Upper lobe of left lung (tissue), 6 donors: ENCODE measurements around the gene KCNK2. TPM values are rescaled to one million over a fixed set of nuclear protein-coding genes. Genes with fewer than 3 reads are reported as not detected.
A peak's percentile ranks its signal among the peaks of the same experiment; 100 is the strongest.

Source experiments
- ATAC-seq, 2 donors: fragments of 200-7000 bp; cut with Tn5 transposase; one replicate each; pipeline ENCODE4 v1.9.1; 2022; ENCODE audit warnings: mild to moderate bottlenecking in 2 of 2, moderate library complexity in 2 of 2; ENCODE audit not compliant: low FRiP score in 2 of 2
- DNase-seq, 2 donors: peaks; one replicate each; pipeline ENCODE4 v3.0.0-alpha.2; 2019 to 2020
- H3K27ac ChIP-seq, 4 donors: fragments of 200-600 bp; sonication (generic); one replicate each; pipeline ENCODE4 v1.5.1; 2016 to 2019
- H3K27me3 ChIP-seq, 4 donors: fragments of 200-600 bp; sonication (generic); one replicate each; pipeline ENCODE4 v1.5.1; 2017 to 2019
- H3K36me3 ChIP-seq, 4 donors: fragments of 200-600 bp; sonication (generic); one replicate each; pipeline ENCODE4 v1.5.1; 2016 to 2019
- H3K4me1 ChIP-seq, 4 donors: fragments of 200-600 bp; sonication (generic); one replicate each; pipeline ENCODE4 v1.5.1; 2018 to 2019
- H3K4me3 ChIP-seq, 4 donors: fragments of 200-600 bp; sonication (generic); one replicate each; pipeline ENCODE4 v1.5.1; 2017 to 2019; ENCODE audit warnings: mild to moderate bottlenecking in 2 of 4, moderate library complexity in 1 of 4
- H3K9me3 ChIP-seq, 4 donors: fragments of 200-600 bp; sonication (generic); one replicate each; pipeline ENCODE4 v1.5.1; 2018 to 2019
- EP300 ChIP-seq, 4 donors: sonication (generic); formaldehyde crosslinking; IDR thresholded peaks; one replicate each; pipeline ENCODE4 v1.5.1; 2017; ENCODE audit warnings: antibody characterized with exemption in 4 of 4, control low read depth in 2 of 4
- POLR2A ChIP-seq, 4 donors: fragments of 450-650 bp; IDR thresholded peaks; one replicate each; pipeline ENCODE4 v1.5.1; 2016 to 2017; ENCODE audit warnings: antibody characterized with exemption in 4 of 4, mild to moderate bottlenecking in 2 of 4
- POLR2AphosphoS5 ChIP-seq, 2 donors: sonication (generic); formaldehyde crosslinking; IDR thresholded peaks; one replicate each; pipeline ENCODE4 v1.5.1; 2017; ENCODE audit warnings: antibody characterized with exemption in 2 of 2
- WGBS, 2 donors: methylation state at CpG; one replicate each; pipeline ENCODE4 v1.1.5; 2017 to 2018; 5-methylcytosine and 5-hydroxymethylcytosine counted together
- total RNA-seq, 6 donors: library from RNA; depleted of rRNA in 4 of 6; stranded (reverse); fragments of >200 nt in 4 of 6; gene quantifications; one replicate each; pipeline versions ENCODE4 v1.1.0 to v1.2.1, GENCODE V29; 2016 to 2021
- TF ChIP-seq, protein P1 (sequence below), 6 experiments: fragments of 450-650 bp in 4 of 6; fragments of 200-600 bp in 2 of 6; sonication (generic) in 2 of 6; IDR thresholded peaks; one replicate each; pipeline ENCODE4 v1.5.1; 2016 to 2019; ENCODE audit warnings: antibody characterized with exemption in 6 of 6
- donor health status: DM: no; HTN: no; CAD: no; lungs with moderate emphysema.
- donor health status: DM: no; HTN: yes; CAD: no; lungs with severe emphysema.

The KCNK2 gene
- 1 to 10 TPM in 1 of 6 donors, under 1 TPM in 3, not detected in 2; 0.20 to 2.4 (median 0.33) TPM for total RNA-seq

DNA sequence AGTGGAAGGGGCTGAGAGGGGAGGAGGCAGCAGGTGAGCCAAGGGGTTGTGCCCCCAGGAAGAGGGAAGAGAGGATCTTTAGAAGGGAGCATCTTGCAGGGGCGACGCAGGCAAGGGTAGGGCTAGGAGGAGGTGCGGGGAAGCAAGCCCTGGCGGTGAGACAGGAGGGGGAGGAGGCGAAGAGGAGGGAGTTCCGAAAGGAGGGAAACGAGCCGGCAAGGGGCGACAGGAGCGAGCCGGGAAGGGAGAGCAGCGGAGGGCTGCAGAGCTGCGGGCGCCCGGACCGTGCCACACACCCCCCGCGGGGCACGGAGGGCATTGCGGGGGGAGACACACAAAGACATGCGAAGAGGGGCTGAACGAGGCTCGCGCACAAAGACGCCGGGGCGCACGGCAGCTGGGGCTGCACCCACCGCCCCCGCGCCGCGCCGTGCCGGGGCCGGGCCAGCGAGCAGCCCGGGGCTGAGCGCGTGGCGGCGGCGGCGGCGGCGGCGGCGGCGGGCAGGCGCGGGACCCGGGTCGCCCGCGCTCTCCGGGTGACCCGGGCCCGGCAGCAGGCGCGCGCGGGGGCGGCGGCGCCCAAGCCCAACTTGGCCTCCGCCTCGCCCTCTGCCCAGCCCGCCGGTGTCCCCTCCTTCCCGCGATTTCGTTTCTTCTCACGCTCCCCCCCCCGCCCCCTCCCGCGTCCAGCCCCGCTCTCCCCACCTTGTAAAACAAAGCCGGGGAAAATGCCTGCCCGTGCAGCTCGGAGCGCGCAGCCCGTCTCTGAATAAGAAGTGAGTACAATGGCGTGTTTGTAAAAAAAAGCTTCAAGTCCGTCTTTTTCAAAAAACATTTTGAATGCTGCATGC is at the start of gene KCNK2:
Gene KCNK2 (plus strand): TSS at position 206 of the 851 bp plus-strand sequence. CDS start 649 bp downstream, outside the sequence.
- Histone ChIP-seq H3K4me1 (peaks cover 0 to 21% (median 10%) of the 10 kb centered on the region in 4 donors), H3K27me3 (peaks cover 0 to 19% (median 9%) of the 10 kb centered on the region in 4 donors), H3K36me3 (no peaks in the 10 kb centered on the region), H3K27ac (no peak within 1 kb of the TSS), H3K4me3 (peak within 1 kb of the TSS in 3 of 4 donors; percentile 30 to 45 (median 32)), H3K9me3 (no peaks in the 10 kb centered on the region)
- peak; percentile 23 to 53 for ATAC-seq
- no peak for TF ChIP-seq EP300 (IDR thresholded peaks at IDR 0.05)
- TF ChIP-seq POLR2AphosphoS5 (IDR thresholded peaks at IDR 0.05): no peak
- TF ChIP-seq, protein P1, sequence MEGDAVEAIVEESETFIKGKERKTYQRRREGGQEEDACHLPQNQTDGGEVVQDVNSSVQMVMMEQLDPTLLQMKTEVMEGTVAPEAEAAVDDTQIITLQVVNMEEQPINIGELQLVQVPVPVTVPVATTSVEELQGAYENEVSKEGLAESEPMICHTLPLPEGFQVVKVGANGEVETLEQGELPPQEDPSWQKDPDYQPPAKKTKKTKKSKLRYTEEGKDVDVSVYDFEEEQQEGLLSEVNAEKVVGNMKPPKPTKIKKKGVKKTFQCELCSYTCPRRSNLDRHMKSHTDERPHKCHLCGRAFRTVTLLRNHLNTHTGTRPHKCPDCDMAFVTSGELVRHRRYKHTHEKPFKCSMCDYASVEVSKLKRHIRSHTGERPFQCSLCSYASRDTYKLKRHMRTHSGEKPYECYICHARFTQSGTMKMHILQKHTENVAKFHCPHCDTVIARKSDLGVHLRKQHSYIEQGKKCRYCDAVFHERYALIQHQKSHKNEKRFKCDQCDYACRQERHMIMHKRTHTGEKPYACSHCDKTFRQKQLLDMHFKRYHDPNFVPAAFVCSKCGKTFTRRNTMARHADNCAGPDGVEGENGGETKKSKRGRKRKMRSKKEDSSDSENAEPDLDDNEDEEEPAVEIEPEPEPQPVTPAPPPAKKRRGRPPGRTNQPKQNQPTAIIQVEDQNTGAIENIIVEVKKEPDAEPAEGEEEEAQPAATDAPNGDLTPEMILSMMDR (IDR thresholded peaks at IDR 0.05): no peak
- TF ChIP-seq POLR2A (IDR thresholded peaks at IDR 0.05): no peak
- peak in 1 of 2 donors; percentile 68 for DNase-seq
- 1% methylated on average over 33 to 68 of the region's 85 CpGs for WGBS, 2 donors

GRCh38 chr1:215032911-215033526 is 49.5 kb upstream of the KCNK2 start:
- no peak for ATAC-seq
- no peaks in the 10 kb centered on the region for H3K27me3 ChIP-seq
- no peaks in the 10 kb centered on the region for H3K4me1 ChIP-seq
- no peak for TF ChIP-seq POLR2AphosphoS5 (IDR thresholded peaks at IDR 0.05)
- TF ChIP-seq POLR2A (IDR thresholded peaks at IDR 0.05): no peak
- TF ChIP-seq, protein P1 (IDR thresholded peaks at IDR 0.05): no peak
- no peak for TF ChIP-seq EP300 (IDR thresholded peaks at IDR 0.05)
- H3K27ac ChIP-seq: no peak overlapping the region
- no peak for DNase-seq
- 81 to 84% methylated on average over 1 of the region's 1 CpG for WGBS, 2 donors
- no peak overlapping the region for H3K4me3 ChIP-seq
- no peaks in the 10 kb centered on the region for H3K36me3 ChIP-seq
- no peaks in the 10 kb centered on the region for H3K9me3 ChIP-seq

DNA sequence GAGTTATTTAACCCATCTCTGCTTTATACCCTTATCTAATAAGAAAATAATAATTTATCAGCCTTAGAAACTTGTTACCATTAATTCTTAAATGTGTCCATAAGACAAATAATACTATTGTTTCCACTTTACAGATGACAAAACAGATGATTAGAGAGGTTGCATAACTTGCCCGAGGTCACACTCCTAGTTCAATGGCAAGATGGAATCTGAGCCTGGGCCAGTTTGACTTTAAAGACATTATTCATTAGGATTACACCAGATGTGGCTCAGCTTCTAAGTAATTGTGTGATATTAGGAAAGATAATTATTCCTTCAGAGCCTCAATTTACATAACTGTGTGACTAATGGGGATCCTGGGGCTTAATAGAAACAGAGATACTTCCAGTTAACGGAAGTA is 42.3 kb upstream of the KCNK2 start:
- Histone ChIP-seq H3K9me3 (no peaks in the 10 kb centered on the region), H3K36me3 (no peaks in the 10 kb centered on the region), H3K27me3 (no peaks in the 10 kb centered on the region), H3K27ac (no peak overlapping the region), H3K4me1 (no peaks in the 10 kb centered on the region), H3K4me3 (no peak overlapping the region)
- ATAC-seq: no peak
- no peak for DNase-seq
- WGBS, 2 donors: 70 to 73% methylated on average over 2 of the region's 2 CpGs
- TF ChIP-seq, protein P1 (IDR thresholded peaks at IDR 0.05): no peak
- TF ChIP-seq EP300 (IDR thresholded peaks at IDR 0.05) (no peak), POLR2AphosphoS5 (IDR thresholded peaks at IDR 0.05) (no peak), POLR2A (IDR thresholded peaks at IDR 0.05) (no peak)

DNA sequence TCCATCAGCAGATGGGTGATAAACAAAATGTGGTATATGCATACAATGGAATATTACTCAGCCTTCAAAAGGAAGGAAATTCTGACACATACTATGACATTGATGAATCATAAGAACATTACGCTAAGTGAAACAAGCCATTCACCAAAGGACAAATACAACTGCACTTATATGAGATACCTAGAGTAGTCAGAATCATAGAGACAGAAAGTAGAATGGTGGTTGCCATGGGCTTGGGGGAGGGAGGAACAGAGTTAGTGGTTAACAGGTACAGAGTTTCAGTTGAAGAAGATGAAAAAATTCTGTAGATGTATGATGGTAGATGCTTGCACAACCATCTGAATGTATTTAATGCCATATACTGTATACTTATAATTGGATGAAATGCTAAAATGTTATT is 39.1 kb upstream of the KCNK2 start:
- Histone ChIP-seq H3K9me3 (no peaks in the 10 kb centered on the region), H3K4me3 (no peak overlapping the region), H3K27me3 (no peaks in the 10 kb centered on the region), H3K4me1 (no peaks in the 10 kb centered on the region), H3K36me3 (no peaks in the 10 kb centered on the region), H3K27ac (no peak overlapping the region)
- WGBS, 2 donors: 73 to 87% methylated on average over 1 of the region's 1 CpG
- DNase-seq (no peak), ATAC-seq (no peak)
- no peak for TF ChIP-seq POLR2A (IDR thresholded peaks at IDR 0.05)
- TF ChIP-seq POLR2AphosphoS5 (IDR thresholded peaks at IDR 0.05): no peak

- Histone ChIP-seq H3K4me3 (no peak overlapping the region), H3K4me1 (no peaks in the 10 kb centered on the region), H3K27ac (no peak overlapping the region), H3K27me3 (no peaks in the 10 kb centered on the region), H3K36me3 (no peaks in the 10 kb centered on the region), H3K9me3 (no peaks in the 10 kb centered on the region)
- no peak for TF ChIP-seq EP300 (IDR thresholded peaks at IDR 0.05)
- no peak for TF ChIP-seq POLR2AphosphoS5 (IDR thresholded peaks at IDR 0.05)
- TF ChIP-seq, protein P1 (IDR thresholded peaks at IDR 0.05): no peak
- TF ChIP-seq POLR2A (IDR thresholded peaks at IDR 0.05): no peak
- no peak for ATAC-seq
- 84 to 89% methylated on average over 3 of the region's 3 CpGs for WGBS, 2 donors
- DNase-seq: no peak
These were observed 38.4 kb upstream of the KCNK2 start for GRCh38 chr1:215044151-215044550.
